Measurements from ENCODE around the gene SMIM36. TPM values are rescaled to one million over a fixed set of nuclear protein-coding genes. Genes with fewer than 3 reads are reported as not detected.
"Not testable (repeated sequence)": the region's sequence is repeated elsewhere in the genome, so short reads cannot be mapped to it uniquely, and the experiment has no call there.

Gene SMIM36
- total RNA-seq, 2 donors from 2014 or later, result not detected

DNA sequence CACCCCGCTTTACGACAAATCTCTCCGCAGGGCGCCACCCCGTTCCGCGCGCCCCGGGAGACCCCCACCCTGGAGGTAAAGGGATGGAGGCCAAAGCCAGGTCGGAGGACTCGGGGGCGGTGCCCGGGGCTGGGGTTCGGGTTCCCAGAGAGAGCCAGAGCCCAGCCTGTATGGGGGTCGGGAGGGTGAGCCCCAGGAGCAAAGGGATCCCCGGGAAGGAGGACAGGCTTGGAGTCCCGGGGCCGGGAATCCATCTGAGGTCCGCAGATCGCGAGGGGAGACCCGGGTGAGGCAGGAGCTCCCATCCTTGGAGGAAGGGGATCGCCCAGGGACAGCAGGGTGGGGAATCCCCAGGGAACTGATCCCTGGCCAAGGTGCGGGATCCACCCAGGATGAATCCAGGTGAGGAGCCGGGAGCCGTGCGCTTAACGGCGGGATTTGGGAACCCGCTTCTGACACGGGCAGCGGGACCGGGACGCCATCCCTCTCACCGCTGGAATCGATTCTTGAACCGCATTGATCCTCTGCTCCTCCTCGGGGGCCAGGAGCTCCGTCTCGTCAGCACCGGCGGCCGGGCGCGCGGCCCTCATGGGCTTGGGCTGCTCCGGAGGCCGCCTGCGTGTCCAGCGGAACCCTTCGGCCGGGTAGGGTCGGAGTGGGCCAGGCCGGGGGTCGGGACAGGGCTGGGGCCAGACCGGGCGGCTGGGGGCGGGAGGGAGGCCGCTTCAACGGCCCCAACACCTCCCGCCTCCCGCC, 89.9 kb downstream of the SMIM36 start, which contains the start of gene MMD:
Gene MMD (minus strand): TSS at position 657 of the 756 bp plus-strand sequence. CDS start 140 bp downstream, at position 517.
- intact Hi-C loops (cut with DNase I), result no loop called here
- DNase-seq (ENCODE audit: low spot score), result peak; percentile 84

GRCh38 chr17:55420776-55421178, 90.5 kb downstream of the SMIM36 start:
- DNase-seq (ENCODE audit: low spot score), result peak; percentile 84
- intact Hi-C loops (cut with DNase I), result no loop called here

DNA sequence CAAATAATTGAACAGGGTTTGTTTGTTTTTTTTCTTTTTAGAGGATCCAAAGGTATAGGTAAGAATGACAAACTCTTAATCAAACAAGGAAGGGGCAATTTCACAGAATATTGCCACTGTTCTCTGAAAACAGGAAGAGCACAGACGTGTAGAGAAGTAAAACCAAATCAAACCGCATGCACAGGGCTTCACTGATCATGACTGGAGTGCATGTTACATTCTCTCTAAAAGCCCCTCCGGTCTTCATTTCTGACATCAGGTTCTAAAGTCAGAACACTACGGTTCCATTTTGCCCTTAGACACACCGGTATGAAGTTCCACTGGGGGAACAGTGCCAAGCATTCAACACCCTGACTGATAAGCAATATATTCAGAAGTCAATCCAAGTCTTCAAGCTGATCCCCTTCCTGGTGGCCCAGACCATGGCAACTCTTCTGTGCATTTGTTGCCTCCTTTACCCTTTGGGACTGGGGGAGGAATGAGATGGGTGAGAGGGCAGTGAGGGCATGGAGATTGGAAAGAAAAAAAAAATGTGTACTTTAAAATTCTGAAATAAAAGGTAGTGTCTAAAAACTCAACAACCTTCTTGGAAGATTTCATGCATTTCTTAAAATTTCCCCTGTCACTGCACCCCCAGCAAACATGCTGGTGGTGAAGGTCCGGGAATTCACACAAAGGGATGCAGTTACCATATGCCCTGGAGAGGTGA, 91.0 kb downstream of the SMIM36 start:
- intact Hi-C loops (cut with DNase I), result no loop called here
- DNase-seq (ENCODE audit: low spot score), result no peak

- DNase-seq (ENCODE audit: low spot score), result no peak
- intact Hi-C loops (cut with DNase I), result no loop called here
Observed at GRCh38 chr17:55418369-55419268, 92.6 kb downstream of the SMIM36 start.

DNA sequence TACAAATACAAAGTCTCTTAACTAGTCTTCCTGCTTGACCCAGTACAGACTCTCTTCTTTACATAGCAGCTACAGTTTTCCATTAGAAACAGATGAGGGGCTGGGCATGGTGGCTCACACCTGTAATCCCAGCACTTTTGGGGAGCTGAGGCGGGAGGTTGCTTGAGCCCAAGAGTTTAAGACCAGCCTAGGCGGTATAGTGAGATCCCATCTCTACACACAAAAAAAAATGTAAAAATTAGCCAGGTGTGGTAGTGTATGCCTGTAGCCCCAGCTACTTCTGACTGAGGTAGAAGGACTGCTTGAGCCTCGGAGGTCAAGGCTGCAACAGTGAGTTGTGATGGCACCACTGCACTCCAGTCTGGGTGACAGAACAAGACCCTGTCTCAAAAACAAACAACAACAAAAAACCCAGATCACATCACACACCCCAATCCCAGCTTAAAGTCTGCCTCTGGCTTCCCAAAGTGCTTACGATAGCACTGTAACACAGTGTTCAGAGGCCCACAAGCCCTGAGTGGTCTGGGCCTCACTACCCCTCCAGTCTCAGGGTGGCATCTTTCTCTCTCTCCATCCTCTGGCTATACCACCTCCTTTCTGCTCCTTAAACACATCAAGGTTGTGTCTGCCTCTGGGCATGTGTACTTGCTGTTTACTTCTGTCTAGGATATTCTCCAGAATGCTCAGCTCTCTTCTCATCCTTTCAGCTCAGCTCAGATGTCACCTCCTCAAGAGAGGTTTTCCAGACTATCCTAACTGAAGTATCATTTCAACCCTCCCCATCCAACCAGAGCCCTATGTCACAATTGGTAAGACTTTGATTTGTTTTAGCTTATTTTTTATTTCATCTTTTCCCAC, 93.6 kb downstream of the SMIM36 start:
- DNase-seq (ENCODE audit: low spot score), result no peak
- intact Hi-C loops (cut with DNase I), result no loop called here

DNA sequence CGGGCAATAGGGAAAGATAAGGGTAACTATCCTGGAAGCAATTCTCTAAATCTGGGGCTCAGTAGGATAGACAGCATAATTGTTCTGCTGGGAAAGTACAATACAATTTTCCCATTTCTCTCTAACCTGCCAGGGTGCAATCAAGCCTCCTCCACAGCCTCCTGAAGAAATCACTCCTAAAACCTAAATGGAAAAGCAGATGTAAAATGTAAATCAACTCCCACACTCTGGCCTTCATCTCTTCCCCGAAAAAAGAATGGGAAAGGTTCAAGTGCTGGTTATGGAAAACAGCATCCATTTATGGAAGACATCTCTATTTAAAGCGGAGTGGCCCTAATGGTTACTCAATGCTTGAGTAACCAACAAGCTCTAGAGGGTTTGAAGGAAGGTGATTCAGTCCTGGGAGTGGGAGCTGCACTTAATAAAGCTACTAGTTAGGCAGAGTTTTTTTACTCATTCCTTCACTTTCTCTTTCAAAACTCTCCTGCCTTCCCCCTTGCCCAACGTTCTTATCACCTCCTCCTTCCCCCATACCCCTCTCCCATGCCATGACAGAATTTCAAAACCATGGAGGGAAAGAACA, 94.7 kb downstream of the SMIM36 start:
- intact Hi-C loops (cut with DNase I), result no loop called here
- DNase-seq (ENCODE audit: low spot score), result no peak

DNA sequence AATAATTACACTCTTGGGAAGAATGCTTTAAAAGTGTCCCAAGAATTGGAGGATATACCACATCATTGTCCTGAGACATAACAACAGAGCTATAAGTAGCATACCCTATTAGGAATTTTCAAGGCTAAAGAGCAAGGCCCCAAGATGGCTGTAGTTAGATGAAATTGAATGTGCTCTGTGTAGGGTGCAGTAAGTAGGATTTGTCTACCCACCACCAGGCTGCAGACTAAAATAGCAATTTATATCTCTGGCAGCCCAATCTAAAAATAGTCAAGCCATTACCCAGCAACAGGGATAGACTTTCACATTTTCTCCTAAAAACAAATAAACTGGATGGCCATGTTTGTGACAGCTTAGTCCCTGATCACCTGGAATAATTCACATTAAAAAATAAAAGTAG, 95.3 kb downstream of the SMIM36 start:
- no peak for DNase-seq (ENCODE audit: low spot score)
- intact Hi-C loops (cut with DNase I), result no loop called here

GRCh38 chr17:55414983-55415382, 96.3 kb downstream of the SMIM36 start:
- DNase-seq (ENCODE audit: low spot score), result no peak
- intact Hi-C loops (cut with DNase I), result no loop called here

DNA sequence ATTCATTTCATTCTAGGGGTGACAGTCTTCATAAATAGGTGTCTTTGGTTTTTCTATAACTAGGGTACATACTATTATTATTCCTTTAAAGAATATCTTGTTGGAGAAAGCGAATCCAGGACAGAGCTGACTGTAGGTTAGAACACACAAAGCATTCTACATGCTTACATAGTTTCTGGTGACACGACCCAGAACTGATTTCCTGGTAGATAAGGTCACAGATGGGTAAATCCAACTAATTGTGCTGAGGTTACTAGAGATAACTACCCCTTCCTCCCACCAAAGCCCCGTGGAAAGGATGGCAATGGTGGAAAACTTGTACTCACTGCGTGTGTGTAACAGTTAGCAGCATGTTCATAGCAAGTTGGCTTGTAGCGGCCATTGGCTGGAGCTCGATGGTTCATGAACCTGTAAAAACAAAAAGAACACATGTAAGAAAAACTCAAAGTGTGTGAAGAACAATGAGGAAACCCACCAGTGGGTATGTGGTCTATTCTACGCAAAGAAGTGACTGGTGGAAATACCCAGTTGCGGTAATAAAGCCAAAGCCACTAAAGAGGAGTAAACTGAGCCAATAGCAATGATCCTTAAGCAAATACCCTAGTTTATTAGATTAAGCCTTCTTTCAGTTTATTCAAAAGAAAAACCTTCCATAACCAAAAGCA, 97.3 kb downstream of the SMIM36 start:
- DNase-seq (ENCODE audit: low spot score), result no peak
- intact Hi-C loops (cut with DNase I), result no loop called here

- intact Hi-C loops (cut with DNase I), result no loop called here
- DNase-seq (ENCODE audit: low spot score), result no peak
Observed at GRCh38 chr17:55411463-55411855, 99.8 kb downstream of the SMIM36 start.

DNA sequence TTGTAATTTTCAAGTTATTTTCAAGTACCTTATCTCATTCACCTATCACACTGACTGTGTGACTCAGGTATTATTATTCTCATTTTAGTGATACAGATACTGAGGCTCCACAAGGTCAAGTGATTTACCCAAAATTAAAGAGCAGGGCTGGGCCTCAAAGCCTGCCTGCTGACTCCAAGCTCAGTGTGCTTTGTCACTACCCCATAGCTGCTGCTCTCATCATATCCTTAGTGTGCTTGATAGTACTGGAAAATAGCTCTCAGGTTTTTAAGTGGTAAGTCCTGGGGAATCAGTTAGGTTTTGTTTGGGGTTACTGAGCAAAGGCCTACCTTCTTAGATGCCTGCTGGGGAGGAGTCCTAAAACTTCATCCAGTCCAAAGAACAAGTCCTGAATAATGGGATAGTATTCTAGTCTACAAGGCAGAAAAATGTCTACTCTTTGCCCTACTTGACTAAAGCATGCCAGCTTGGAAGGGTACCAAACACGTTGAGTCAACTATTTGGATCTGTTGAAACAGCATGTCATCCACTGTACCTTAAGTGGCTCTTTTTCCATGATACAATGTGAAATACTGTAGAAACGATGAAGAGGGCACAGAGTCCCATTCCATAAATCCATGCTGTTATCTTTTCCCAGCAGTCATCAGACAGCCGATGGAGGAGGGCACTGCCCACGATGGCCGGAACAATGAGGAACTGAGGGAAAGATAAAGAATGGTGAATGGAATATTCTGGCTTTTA, 100.4 kb downstream of the SMIM36 start:
- DNase-seq (ENCODE audit: low spot score), result no peak
- intact Hi-C loops (cut with DNase I), result no loop called here

- intact Hi-C loops (cut with DNase I), result no loop called here
- no peak for DNase-seq (ENCODE audit: low spot score)
Observed at GRCh38 chr17:55409030-55409800, 102.0 kb downstream of the SMIM36 start.

GRCh38 chr17:55407641-55408566, 103.3 kb downstream of the SMIM36 start:
- intact Hi-C loops (cut with DNase I), result no loop called here
- no peak for DNase-seq (ENCODE audit: low spot score)

DNA sequence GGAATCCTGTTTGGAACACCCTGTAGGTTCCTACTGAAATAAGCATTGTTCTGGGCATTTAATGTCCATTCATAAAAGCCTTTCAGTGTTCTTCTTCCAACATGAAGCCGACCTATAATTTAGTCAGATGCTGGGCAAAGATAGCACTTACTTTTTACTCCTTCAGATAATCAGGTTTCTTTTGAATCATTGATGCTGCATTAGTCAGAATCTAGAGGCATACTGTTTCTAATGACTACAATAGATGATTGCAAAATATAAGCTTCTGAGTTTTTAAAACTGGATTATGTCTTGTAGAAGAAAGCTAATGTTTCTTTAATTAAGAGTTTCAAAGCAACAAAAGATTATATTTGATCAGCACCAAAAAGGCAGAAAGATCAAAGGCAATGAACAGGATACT, 105.7 kb downstream of the SMIM36 start:
- DNase-seq (ENCODE audit: low spot score), result no peak
- intact Hi-C loops (cut with DNase I), result no loop called here

DNA sequence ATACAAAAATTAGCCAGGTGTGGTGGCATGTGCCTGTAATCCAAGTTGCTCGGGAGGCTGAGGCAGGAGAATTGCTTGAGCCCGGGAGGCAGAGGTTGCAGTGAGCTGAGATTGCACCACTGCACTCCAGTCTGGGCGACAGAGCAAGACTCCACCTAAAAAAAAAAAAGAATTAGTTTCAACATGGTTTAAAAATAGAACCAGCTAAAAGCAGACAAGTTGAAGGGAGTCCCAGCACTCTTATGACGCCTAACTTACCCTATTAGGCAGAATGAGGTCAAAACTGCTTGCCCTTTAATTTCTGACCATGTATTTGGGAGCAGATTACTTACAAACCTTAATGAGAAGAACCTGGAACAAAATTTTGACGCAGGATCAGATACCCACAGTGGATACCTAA, 107.1 kb downstream of the SMIM36 start:
- DNase-seq (ENCODE audit: low spot score); intact Hi-C loops (cut with DNase I): not testable (repeated sequence)

- DNase-seq (ENCODE audit: low spot score), result no peak
- intact Hi-C loops (cut with DNase I), result loop anchor here in 1 of 2 donors (1.0 kb wide), 1 partner anchor 29 kb away; no protein-coding TSS in a partner anchor
Observed at GRCh38 chr17:55402374-55402773, 108.9 kb downstream of the SMIM36 start.
